Inflammatory macrophage treated with lipopolysaccharide for 1 hour (primary cell): ENCODE data around the gene HBP1.
"Not testable (repeated sequence)": the region's sequence is repeated elsewhere in the genome, so short reads cannot be mapped to it uniquely, and the experiment has no call there.

ENCODE experiments used
- DNase-seq, 2 donors: peaks; one replicate each; pipeline ENCODE4 v3.0.0-alpha.2; 2020 to 2022

Gene HBP1, protein sequence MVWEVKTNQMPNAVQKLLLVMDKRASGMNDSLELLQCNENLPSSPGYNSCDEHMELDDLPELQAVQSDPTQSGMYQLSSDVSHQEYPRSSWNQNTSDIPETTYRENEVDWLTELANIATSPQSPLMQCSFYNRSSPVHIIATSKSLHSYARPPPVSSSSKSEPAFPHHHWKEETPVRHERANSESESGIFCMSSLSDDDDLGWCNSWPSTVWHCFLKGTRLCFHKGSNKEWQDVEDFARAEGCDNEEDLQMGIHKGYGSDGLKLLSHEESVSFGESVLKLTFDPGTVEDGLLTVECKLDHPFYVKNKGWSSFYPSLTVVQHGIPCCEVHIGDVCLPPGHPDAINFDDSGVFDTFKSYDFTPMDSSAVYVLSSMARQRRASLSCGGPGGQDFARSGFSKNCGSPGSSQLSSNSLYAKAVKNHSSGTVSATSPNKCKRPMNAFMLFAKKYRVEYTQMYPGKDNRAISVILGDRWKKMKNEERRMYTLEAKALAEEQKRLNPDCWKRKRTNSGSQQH

DNA sequence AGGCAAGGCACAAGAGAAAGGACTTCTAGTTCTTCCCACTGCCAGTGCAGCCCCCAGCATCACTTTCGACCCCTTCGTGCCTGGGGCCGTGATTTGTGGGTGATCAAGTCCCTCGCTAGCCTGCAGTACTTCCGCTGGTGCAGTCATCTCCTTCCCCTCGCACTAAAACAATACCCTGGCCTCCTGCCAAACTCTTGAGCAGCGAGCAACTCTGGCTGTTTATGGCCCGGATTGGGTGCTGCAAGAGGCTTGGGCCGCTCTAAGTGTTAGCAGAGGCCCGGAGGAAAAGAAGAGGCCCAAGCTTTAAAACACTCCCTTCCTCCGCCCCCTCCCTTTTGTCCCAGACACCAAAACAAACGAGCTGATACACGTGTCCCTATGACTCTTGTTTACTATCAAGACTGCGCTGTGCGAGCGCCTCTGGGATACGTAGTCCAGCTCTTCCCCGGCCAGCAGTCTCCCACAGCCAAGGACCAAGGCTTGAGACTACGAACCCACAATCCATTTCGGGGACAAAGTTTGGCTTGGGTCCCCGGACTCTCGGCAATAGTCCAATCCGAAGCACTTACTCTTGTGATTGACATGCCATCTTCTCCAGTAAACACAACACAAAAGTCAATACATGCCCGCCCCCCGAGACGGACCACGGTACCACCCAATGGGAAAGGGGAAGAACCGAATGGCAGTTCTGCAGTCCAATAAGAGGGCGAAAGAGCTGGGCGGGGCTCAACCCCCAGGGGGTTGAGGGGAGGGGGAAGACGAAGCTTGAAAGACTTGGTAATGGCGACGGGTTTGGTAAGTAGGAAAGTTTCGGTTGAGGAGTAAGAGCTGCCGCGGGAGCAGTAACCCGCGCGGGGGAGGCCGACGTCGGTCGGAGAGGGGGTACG, at the start of gene HBP1:
Gene HBP1, plus strand, starts transcription at position 771 of the 887 bp plus-strand sequence. CDS start 10,891 bp downstream, outside the sequence.
- peak; percentile 100 for DNase-seq

- no peak for DNase-seq
Observed at GRCh38 chr7:107119376-107120105, 49.3 kb upstream of the HBP1 start.

DNA sequence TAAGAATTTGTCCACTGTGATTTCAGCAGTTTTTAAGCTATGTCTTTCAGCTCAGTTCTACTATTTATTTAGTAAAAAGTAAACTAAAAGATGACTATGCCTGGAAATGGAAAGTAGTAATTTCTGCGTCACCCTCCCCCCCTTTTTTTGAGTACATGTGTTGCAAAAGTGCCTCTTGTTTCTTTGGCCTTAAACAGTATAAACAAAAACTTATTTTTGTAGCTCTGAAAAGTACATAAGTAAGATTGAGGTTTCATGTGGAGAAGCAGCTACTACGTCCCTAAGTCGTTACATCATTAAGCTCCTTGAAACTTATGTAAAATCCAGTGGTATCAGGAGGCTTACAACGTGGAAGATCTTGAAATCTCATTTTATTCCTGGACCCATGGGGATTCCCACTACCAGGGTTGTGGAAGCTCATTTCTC, 46.3 kb upstream of the HBP1 start:
- DNase-seq, result no peak

DNA sequence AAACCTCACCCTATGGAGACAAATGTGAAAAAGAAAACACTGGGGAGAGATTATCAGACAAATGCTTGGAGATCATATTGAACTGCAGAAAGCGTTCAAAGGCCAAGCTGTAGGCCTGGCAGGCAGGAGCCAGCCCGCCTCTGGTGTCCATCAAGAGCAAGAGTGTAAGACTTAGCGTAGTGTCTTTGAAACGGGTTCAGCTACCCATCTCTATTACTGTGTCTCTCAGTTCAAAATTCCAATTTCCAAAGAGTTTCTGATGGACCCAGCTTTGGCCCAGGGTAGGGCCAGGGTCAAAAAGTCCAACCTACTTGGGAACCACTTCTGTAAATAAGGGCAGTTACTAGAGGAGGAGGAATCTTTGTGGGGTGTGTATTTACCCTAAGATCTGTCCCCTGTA, 45.4 kb upstream of the HBP1 start:
- no peak for DNase-seq

DNA sequence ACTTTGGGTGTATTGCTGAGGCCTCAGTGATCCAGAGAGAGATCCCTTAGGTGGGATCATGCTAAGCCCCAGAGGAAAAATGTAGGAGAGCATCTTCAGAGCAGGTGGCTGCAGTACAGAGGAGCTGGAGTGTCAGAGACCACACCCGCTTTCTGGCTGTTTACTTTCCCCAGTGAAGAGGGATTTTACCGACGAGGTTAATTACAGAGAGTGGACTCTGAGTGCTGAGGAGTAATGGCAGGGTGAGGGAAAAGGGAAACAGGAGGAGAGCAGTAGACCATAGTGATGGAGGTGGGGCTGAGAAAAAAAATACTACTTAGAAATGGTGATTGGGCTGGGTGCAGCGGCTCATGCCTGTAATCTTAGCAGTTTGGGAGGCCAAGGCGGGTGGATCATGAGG, 43.3 kb upstream of the HBP1 start:
- DNase-seq, result no peak

GRCh38 chr7:107128217-107128616, 40.6 kb upstream of the HBP1 start:
- DNase-seq, result no peak

DNA sequence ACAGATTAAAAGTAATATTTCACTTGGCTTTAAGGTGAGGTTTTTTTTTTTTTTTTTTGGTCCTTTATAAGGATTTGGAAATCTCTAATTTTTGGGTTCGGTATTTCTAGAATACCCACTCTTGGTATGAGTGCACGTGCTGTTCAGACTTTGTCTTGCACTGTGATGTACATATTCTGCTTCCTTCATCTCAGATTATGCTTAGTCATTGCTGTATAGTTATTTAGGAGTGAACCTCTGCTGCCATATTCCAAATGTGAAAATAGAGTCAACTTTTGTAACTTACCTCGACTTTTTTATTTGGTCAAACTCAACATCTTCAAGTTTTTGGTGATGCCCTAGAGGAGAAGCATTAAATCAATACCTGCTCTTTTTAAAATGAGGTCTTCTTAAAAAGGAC, 40.1 kb upstream of the HBP1 start:
- DNase-seq, result no peak

- DNase-seq, result no peak
Observed at GRCh38 chr7:107130487-107131220, 38.1 kb upstream of the HBP1 start.

DNA sequence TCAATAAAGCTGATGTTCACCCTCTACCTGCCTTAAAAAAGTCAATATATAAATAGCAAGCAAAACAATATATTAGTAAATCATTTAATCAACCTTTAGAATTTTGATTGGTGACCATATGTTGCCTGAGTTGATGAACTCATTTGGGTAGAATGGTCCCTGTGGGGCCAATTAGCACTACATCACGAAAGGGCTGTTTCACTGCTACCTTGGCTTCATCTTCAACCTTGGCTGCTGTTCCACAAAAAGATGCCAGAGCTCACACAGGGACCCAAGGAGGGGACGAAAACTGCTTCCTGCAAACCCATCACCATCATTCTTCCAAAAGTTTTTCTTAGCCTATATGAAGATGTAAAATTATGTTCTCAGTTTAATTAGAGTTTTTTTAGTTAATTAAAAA, 35.4 kb upstream of the HBP1 start:
- no peak for DNase-seq

DNA sequence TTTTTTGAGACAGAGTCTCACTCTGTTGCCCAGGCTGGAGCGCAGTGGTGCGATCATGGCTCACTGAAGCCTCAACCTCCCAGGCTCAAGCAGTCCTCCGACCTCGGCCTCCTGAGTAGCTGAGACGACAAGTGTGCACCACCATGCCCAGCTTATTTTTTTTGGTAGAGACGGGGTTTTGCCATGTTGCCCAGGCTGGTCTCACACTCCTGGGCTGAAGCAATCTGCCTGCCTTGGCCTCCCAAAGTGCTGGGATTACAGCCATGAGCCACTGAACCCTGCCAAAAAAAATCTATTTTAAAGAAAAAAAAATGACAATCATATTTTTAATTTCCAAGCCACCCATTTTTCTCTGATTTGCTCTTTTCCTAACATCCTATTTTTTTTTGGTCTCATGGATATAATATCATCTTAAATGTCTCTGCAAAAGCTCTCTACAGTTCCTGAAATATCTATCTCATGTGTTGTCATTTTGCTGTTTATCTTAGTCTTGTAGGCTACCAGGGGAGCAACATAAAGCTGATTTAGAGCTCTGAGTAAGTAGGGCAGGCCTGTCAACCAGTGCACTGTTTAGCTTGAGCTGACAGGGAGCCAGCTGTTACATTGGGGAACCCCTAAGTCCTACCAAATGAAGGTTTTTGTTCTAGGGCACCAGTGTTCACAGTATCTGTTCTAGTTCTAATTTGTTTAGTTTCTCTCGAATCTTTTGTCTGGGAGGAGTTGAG, 29.9 kb upstream of the HBP1 start:
- no peak for DNase-seq

DNA sequence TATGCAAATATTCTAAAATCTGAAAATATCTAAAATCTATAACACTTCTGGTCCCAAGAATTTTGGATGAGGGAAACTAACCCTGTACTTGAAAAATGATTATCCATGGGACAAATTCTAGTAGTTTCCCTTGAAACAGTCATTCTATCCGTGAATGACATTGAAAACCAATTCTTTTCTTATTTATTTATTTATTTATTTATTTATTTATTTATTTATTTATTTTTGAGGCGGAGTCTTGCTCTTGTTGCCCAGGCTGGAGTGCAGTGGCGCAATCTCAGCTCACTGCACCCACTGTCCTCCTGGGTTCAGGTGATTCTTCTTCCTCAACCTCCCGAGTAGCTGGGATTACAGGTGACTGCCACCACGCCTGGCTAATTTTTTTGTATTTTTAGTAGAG, 24.9 kb upstream of the HBP1 start:
- not testable (repeated sequence) for DNase-seq

DNA sequence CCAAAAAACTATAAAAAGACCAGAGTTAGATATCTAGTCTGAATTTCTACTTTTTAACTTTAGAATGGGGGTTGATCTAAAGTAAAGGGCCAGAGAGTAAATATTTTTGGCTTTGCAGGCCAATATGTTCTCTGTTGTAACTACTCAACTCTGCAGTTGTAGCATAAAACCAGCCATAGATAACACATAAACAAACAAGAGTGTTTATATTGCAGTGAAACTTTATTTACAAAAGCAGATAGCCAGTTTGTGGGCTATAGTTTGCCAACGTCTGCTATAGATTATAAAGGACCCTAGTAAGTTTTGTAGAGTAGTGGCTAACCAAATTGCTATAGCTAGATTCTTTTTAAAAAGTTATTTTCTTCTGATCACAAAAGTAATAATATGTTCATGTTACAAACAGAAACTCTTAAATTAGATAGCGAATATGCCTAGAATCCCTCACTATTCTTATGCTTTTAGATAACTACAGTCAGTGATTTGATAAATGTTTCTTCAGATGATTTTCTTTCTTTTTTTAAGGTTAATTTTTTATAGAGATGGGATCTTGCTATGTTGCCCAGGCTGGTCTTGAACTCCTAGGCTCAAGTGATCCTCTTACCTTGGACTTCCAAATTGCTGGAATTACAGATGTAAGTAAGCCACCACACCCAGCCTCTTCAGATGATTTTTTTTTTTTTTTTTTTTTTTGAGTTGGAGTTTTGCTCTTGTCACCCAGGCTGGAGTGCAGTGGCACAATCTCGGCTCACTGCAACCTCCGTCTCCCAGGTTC, 23.6 kb upstream of the HBP1 start:
- no peak for DNase-seq

- peak; percentile 26 to 50 for DNase-seq
Observed at GRCh38 chr7:107147464-107148393, 21.1 kb upstream of the HBP1 start.

DNA sequence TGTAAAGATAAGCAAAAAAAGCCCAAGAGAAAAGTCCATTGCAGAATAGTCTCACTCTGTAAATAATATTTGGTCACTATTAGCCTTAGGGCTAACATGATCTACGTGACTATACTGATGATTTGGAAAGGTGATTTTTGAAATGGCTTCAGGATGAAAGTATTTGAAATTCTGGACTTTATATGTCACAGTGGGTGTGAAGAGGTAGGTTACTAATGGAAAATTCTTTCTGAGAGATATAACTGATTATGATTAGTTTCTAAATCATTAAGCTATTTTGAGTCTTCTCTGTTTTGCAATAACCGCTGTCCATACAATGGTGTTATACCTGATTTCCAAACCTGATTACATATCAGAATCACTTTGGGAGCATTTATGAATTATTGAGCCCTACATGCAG, 20.1 kb upstream of the HBP1 start:
- DNase-seq, result no peak

- DNase-seq, result no peak
Observed at GRCh38 chr7:107149863-107150262, 18.9 kb upstream of the HBP1 start.

DNA sequence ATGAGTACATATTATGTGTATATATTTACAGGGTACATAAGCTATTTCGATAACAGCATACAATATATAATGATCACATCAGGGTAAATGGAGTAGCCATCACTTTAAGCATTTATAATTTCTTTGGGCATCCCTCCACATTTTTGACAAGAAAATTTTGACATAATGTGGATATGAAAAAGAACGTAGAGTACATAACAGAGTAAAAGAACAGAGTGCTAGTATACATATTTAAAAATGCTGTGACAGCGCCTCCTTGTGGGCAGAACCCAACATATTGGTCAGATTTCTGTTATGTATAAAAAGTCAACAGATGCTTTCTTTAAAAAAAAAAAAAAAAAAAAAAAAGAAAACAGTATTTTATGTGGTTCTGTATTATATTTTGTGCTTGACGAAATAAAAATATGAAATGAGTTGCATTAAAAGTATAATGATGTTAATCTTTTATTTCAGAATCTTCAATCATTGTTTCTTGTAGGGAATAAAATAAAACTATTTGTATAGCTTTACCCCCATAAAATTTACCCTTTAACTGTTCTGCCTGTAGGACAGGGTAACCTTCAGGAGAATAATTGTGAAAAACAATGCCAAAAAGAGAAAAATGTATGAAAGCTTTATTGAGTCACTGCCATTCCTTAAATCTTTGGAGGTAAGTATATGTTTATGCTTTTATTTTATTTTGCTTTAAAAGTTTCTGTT, 18.3 kb upstream of the HBP1 start:
- DNase-seq, result peak; percentile 49 to 93

DNA sequence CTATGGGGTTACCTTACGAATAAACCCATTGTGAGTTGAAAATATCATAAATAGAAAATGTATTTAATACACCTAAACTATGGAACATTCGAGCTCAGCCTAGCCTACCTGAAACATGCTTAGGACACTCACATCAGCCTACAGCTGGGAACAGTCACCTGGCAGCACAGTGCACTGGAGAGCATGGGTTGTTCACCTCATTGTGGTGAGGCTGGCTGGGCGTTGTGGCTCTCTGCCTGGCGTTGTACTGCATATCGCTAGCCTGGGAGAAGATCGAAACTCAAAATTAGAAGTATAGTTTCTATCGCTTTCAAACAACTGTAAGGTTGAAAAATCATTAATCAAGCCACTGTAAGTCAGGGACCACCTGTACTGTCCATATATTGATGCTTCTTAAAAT, 17.3 kb upstream of the HBP1 start:
- DNase-seq, result no peak

- DNase-seq, result no peak
Observed at GRCh38 chr7:107152011-107152410, 16.8 kb upstream of the HBP1 start.

GRCh38 chr7:107154826-107155225, 14.0 kb upstream of the HBP1 start:
- no peak for DNase-seq
